ENCODE measurements around the gene GIMAP4.
"Not testable (repeated sequence)": the region's sequence is repeated elsewhere in the genome, so short reads cannot be mapped to it uniquely, and the experiment has no call there.

DNA sequence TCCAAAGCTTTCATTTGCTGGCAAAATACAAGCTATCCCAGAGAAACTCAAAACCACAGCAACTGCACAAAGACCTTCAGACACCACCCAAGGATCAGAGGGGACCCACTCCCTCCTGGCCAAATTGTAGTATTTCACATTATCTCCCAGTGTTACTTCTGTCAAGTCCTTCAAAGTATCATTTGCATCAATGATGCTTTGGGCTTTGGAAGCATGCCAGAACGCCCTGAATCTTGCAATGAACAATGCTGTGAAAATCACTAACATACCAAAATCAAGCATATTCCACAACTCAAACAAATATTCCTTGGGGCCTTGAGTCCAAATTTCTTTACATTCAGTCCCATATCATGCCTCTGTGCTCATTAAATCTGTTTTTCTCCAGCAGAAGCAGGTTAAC lies 47.2 kb downstream of the GIMAP4 start:
- TF ChIP-seq CTCF (IDR thresholded peaks at IDR 0.05); ZFX (IDR thresholded peaks at IDR 0.05; ENCODE audit: borderline replicate concordance): not testable (repeated sequence)

All from 22Rv1 (cell line).